Endodermal cell (in vitro differentiated cells): Measurements from ENCODE around the gene IQSEC3. TPM values are rescaled to one million over a fixed set of nuclear protein-coding genes. Genes with fewer than 3 reads are reported as not detected.
A peak's percentile ranks its signal among the peaks of the same experiment; 100 is the strongest.
"Not testable (repeated sequence)": the region's sequence is repeated elsewhere in the genome, so short reads cannot be mapped to it uniquely, and the experiment has no call there.

Source experiments
- DNase-seq: peaks from one replicate; pipeline ENCODE4 v3.0.0-alpha.2; 2017
- H3K27ac ChIP-seq: 2 replicates; pipeline ENCODE4 v1.5.1; 2013; ENCODE audit warnings: mild to moderate bottlenecking, low read depth, low read length, moderate library complexity
- H3K27me3 ChIP-seq: 2 replicates; pipeline ENCODE4 v1.6.1; 2013; ENCODE audit warnings: mild to moderate bottlenecking, low read length, moderate library complexity; ENCODE audit not compliant: insufficient read depth, control insufficient read depth, poor library complexity, severe bottlenecking
- H3K36me3 ChIP-seq: 2 replicates; pipeline ENCODE4 v1.7.0; 2013; ENCODE audit warnings: mild to moderate bottlenecking, low read length, moderate library complexity; ENCODE audit not compliant: control insufficient read depth, insufficient read depth
- H3K4me1 ChIP-seq: one replicate; pipeline ENCODE4 v1.7.0; 2013; ENCODE audit warnings: low read length; ENCODE audit not compliant: control insufficient read depth, insufficient read depth
- H3K4me3 ChIP-seq: 2 replicates; pipeline ENCODE4 v1.5.1; 2013; ENCODE audit warnings: mild to moderate bottlenecking, low read length, moderate library complexity
- H3K9ac ChIP-seq: 2 replicates; pipeline ENCODE4 v1.6.1; 2013; ENCODE audit warnings: mild to moderate bottlenecking, low read length, moderate library complexity; ENCODE audit not compliant: poor library complexity, severe bottlenecking; ENCODE audit errors: extremely low read depth
- H3K9me3 ChIP-seq: 2 replicates; pipeline ENCODE4 v1.6.1; 2013; ENCODE audit warnings: mild to moderate bottlenecking, low read length, moderate library complexity; ENCODE audit not compliant: control insufficient read depth
- H3K27ac Mint-ChIP-seq: 2 replicates; pipeline ENCODE4 v1.8.0; 2020; ENCODE audit warnings: mixed read lengths
- H3K27me3 Mint-ChIP-seq: 2 replicates; pipeline ENCODE4 v1.8.0; 2021; ENCODE audit warnings: mild to moderate bottlenecking, mixed read lengths; ENCODE audit not compliant: insufficient read depth
- H3K36me3 Mint-ChIP-seq: 2 replicates; pipeline ENCODE4 v1.8.0; 2020; ENCODE audit warnings: low read depth, mixed read lengths
- H3K4me1 Mint-ChIP-seq: 2 replicates; pipeline ENCODE4 v1.8.0; 2020; ENCODE audit warnings: mixed read lengths
- H3K4me3 Mint-ChIP-seq: 2 replicates; pipeline ENCODE4 v1.8.0; 2020; ENCODE audit warnings: mild to moderate bottlenecking, moderate library complexity, mixed read lengths
- H3K9me3 Mint-ChIP-seq: 2 replicates; pipeline ENCODE4 v1.8.0; 2020; ENCODE audit warnings: mild to moderate bottlenecking, mixed read lengths
- WGBS, 2 experiments: methylation state at CpG; one replicate each; pipeline versions ENCODE4 v1.1.5 to v1.1.7; 2013; ENCODE audit warnings: missing lambda C conversion rate in 2 of 2, mixed read lengths in 1 of 2; ENCODE audit not compliant: insufficient coverage in 1 of 2, insufficient read length in 1 of 2; 5-methylcytosine and 5-hydroxymethylcytosine counted together
- long read RNA-seq, 4 experiments: library from polyadenylated mRNA in 2 of 4; library from RNA in 1 of 4; library from capped mRNA in 1 of 4; stranded (forward) in 3 of 4; unstranded in 1 of 4; transcript quantifications; one replicate each; pipeline ENCODE4 v2.0.0, GENCODE V29; 2020 to 2021; ENCODE audit warnings: inconsistent platforms in 1 of 4
- polyA plus RNA-seq, 2 experiments: library from polyadenylated mRNA; stranded (reverse); fragments of 50-300 nt; gene quantifications; one replicate each; pipeline ENCODE4 v1.2.3, GENCODE V29; 2013
- total RNA-seq, 2 donors: library from RNA; stranded (reverse); fragmentation: NEBNext Ultra II Directional in 1 of 2; extraction: Animal tissue kit (Norgen Biotek cat#: 25700) in 1 of 2; gene quantifications; 2 replicates in 1 of 2; 3 replicates in 1 of 2; pipeline ENCODE4 v1.2.1, GENCODE V29; 2021

Gene IQSEC3
- total RNA-seq, result 1 to 10 TPM; 1.5 to 2.7 TPM
- 1.5 TPM for polyA plus RNA-seq (2013, experiment 1 of 2)
- polyA plus RNA-seq (2013, experiment 2 of 2), result 0.95 TPM
- long read RNA-seq, experiment 1, result 0 reads
- long read RNA-seq, experiment 2, partial matches to known transcripts, result 1 of 2 reads
- long read RNA-seq, experiment 2, other reads (novel, unspliced or antisense), result 1 of 2 reads
- long read RNA-seq, experiment 3, partial matches to known transcripts, result 1 of 4 reads
- long read RNA-seq, experiment 3, other reads (novel, unspliced or antisense), result 3 of 4 reads
- long read RNA-seq, experiment 4, result 0 reads

DNA sequence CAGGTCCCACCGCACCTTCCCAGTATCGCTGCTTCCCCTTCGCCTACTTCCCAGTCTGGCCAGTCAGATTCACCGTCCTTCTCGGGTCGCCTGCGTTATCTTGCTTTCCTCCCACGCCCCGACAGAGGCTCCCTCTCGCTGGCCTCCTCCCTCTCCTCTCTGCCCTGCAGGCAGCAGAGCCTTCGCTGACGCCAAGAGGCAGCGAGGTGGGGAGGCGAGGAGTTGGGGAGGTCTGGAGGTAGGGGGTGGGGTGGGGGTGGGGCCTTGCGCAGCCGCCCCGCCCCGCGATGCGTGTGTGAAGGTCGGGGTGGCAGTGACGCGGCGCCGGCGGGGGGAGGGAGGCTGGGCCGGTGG lies at the start of gene IQSEC3:
TSS of gene IQSEC3 (plus strand) at position 340 of the 354 bp plus-strand sequence. CDS start 116 bp downstream, outside the sequence.
- not testable (repeated sequence) for DNase-seq, H3K36me3 Mint-ChIP-seq, H3K27ac Mint-ChIP-seq, H3K27ac ChIP-seq, H3K4me1 Mint-ChIP-seq, H3K36me3 ChIP-seq, H3K9me3 Mint-ChIP-seq, H3K9me3 ChIP-seq, H3K4me1 ChIP-seq, H3K4me3 ChIP-seq, H3K9ac ChIP-seq
- Mint-ChIP-seq H3K27me3 (peaks cover 67% of the 10 kb centered on the region), H3K4me3 (peak within 1 kb of the TSS; percentile 46)
- H3K27me3 ChIP-seq, result peaks cover 38% of the 10 kb centered on the region
- WGBS, 2 experiments, result no CpG with 5 or more reads among the region's 27 CpGs

DNA sequence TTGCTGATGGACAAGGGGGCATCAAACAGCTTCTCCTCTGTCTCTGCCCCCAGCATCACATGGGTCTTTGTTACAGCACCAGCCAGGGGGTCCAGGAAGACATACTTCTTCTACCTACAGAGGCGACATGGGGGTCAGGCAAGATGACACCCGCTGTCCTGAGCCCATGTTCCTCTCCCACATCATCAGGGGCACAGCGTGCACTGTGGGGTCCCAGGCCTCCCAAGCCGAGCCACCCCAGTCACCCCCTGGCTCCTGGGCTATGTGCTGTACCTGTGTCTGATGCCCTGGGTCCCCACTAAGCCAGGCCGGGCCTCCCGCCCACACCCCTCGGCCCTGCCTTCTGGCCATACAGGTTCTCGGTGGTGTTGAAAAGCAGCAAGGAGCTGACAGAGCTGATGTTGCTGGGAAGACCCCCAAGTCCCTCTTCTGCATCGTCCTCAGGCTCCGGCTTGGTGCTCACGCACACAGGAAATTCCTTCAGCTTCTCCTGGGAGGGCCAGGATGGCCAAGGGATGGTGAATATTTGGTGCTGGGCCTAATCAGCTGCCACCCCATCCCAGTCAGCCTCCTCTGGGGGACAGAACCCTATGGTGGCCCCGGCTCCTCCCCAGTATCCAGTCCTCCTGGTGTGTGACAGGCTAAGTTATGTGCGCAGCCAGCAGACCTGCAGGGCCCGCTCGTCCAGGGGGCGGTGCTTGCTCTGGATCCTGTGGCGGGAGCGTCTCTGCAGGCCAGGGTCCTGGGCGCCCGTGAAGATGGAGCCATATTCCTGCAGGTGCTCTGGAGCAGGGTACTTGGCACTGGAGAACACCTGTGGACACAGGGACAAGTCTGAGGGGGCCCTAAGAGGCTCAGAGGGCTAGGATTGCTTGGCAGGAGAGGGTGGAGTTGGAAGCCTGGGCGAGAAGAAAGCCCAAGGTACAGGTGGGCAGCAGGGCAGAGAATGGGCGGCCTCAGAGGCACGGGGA lies 48.9 kb upstream of the IQSEC3 start:
- H3K27ac Mint-ChIP-seq, H3K4me3 ChIP-seq, H3K4me3 Mint-ChIP-seq, H3K27me3 ChIP-seq, DNase-seq, H3K27me3 Mint-ChIP-seq, H3K9ac ChIP-seq, H3K4me1 Mint-ChIP-seq, H3K9me3 Mint-ChIP-seq, H3K9me3 ChIP-seq, H3K4me1 ChIP-seq, H3K27ac ChIP-seq: not testable (repeated sequence)
- peaks cover 31% of the 10 kb centered on the region for H3K36me3 Mint-ChIP-seq
- 95% methylated on average over 9 of the region's 23 CpGs; no CpG with 5 or more reads in 1 of the 2 experiments for WGBS, 2 experiments
- peaks cover 13% of the 10 kb centered on the region for H3K36me3 ChIP-seq

DNA sequence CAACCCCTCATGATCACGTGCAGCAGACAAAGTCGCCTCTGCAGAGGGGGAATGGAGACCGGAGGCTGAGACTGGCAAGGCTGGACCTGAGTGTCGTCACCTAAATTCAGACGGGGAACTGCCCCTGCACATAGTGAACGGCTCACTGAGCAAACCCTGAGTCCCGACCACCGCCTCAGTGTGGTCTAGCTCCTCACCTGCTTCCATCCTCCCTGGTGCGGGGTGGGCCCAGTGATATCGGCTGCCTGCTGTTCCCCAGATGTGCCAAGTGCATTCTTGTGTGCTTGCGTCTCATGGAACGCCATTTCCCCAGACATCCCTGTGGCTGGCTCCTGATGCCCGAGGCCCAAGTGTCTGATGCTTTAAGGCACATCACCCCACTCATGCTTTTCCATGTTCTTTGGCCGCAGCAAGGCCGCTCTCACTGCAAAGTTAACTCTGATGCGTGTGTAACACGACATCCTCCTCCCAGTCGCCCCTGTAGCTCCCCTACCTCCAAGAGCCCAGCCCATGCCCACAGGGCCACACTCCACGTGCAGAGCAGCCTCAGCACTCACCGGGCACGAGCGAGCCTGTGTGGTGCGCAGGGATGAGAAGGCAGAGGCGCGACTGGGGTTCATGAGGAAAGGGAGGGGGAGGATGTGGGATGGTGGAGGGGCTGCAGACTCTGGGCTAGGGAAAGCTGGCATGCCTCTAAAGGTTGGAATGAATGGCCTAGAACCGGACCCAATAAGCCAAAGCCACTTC lies 47.6 kb upstream of the IQSEC3 start:
- H3K4me3 Mint-ChIP-seq, H3K4me3 ChIP-seq, H3K4me1 ChIP-seq, H3K9ac ChIP-seq, H3K27ac Mint-ChIP-seq, H3K27ac ChIP-seq, H3K9me3 Mint-ChIP-seq, H3K4me1 Mint-ChIP-seq, DNase-seq, H3K9me3 ChIP-seq, H3K27me3 Mint-ChIP-seq, H3K27me3 ChIP-seq: not testable (repeated sequence)
- peaks cover 28% of the 10 kb centered on the region for H3K36me3 Mint-ChIP-seq
- no CpG with 5 or more reads among the region's 26 CpGs for WGBS, 2 experiments
- H3K36me3 ChIP-seq, result peaks cover 13% of the 10 kb centered on the region

DNA sequence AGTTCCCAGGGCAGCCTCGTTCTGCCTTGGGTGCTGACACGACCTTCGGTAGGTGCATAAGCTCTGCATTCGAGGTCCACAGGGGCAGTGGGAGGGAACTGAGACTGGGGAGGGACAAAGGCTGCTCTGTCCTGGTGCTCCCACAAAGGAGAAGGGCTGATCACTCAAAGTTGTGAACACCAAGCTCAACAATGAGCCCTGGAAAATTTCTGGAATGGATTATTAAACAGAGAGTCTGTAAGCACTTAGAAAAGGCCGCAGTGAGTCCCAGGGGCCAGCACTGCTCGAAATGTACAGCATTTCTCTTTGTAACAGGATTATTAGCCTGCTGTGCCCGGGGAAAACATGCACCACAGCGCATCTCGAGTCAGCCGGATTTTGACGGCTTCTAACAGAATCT lies 46.7 kb upstream of the IQSEC3 start:
- H3K27me3 ChIP-seq, H3K27ac Mint-ChIP-seq, H3K4me3 ChIP-seq, H3K4me3 Mint-ChIP-seq, H3K4me1 ChIP-seq, DNase-seq, H3K27ac ChIP-seq, H3K9ac ChIP-seq, H3K9me3 Mint-ChIP-seq, H3K27me3 Mint-ChIP-seq, H3K9me3 ChIP-seq, H3K4me1 Mint-ChIP-seq: not testable (repeated sequence)
- H3K36me3 Mint-ChIP-seq, result peaks cover 26% of the 10 kb centered on the region
- WGBS, 2 experiments, result no CpG with 5 or more reads among the region's 11 CpGs
- peaks cover 13% of the 10 kb centered on the region for H3K36me3 ChIP-seq
